GM21825 (cell line): Measurements from ENCODE around the gene TMPRSS6.

Experiments
- ATAC-seq: cut with Tn5 transposase; IDR thresholded peaks from one replicate; pipeline ENCODE4 v1.9.1; 2021; ENCODE audit warnings: mild to moderate bottlenecking, moderate library complexity; ENCODE audit not compliant: unreplicated experiment

TMPRSS6 gene

GRCh38 chr22:37141476-37141875, 32.0 kb upstream of the TMPRSS6 start:
- no peak for ATAC-seq

GRCh38 chr22:37140686-37141323, 31.3 kb upstream of the TMPRSS6 start:
- no peak for ATAC-seq

GRCh38 chr22:37139762-37140161, 30.2 kb upstream of the TMPRSS6 start:
- ATAC-seq, result no peak

- ATAC-seq, result no peak
Observed at GRCh38 chr22:37138849-37139561, 29.5 kb upstream of the TMPRSS6 start.

GRCh38 chr22:37137903-37138665, 28.6 kb upstream of the TMPRSS6 start:
- ATAC-seq, result no peak

- ATAC-seq, result no peak
Observed at GRCh38 chr22:37137131-37137530, 27.6 kb upstream of the TMPRSS6 start.

- ATAC-seq, result no peak
Observed at GRCh38 chr22:37135023-37135422, 25.5 kb upstream of the TMPRSS6 start.

GRCh38 chr22:37133304-37134018, 23.9 kb upstream of the TMPRSS6 start:
- no peak for ATAC-seq

GRCh38 chr22:37132773-37133172, 23.3 kb upstream of the TMPRSS6 start:
- ATAC-seq, result no peak

GRCh38 chr22:37129866-37130441, 20.4 kb upstream of the TMPRSS6 start:
- ATAC-seq, result no peak

GRCh38 chr22:37128555-37129281, 19.2 kb upstream of the TMPRSS6 start:
- no peak for ATAC-seq

GRCh38 chr22:37127350-37127878, 17.9 kb upstream of the TMPRSS6 start:
- no peak for ATAC-seq

GRCh38 chr22:37126882-37127281, 17.4 kb upstream of the TMPRSS6 start:
- no peak for ATAC-seq

GRCh38 chr22:37126383-37126782, 16.9 kb upstream of the TMPRSS6 start:
- ATAC-seq, result no peak

- ATAC-seq, result no peak
Observed at GRCh38 chr22:37123649-37124048, 14.1 kb upstream of the TMPRSS6 start.

GRCh38 chr22:37122598-37123180, 13.2 kb upstream of the TMPRSS6 start:
- no peak for ATAC-seq

- peak; percentile 91 for ATAC-seq
Observed at GRCh38 chr22:37121887-37122591, 12.5 kb upstream of the TMPRSS6 start.

GRCh38 chr22:37120569-37121340, 11.2 kb upstream of the TMPRSS6 start:
- ATAC-seq, result no peak
